HepG2 (cell line): ENCODE measurements around the gene FOXA1. TPM values are rescaled to one million over a fixed set of nuclear protein-coding genes. Genes with fewer than 3 reads are reported as not detected.

Experiments
- ELF3 ChIP-seq: IDR thresholded peaks from 2 replicates; pipeline ENCODE4 v1.6.1; 2016; ENCODE audit warnings: missing genetic modification reagents, missing compliant biosample characterization
- HNRNPL ChIP-seq: fragments of 200-400 bp; formaldehyde crosslinking; IDR thresholded peaks from 2 replicates; pipeline ENCODE4 v1.6.1; 2017; ENCODE audit warnings: mild to moderate bottlenecking, low read depth, low read length
- HOXA7 ChIP-seq: sonication (generic); formaldehyde crosslinking; IDR thresholded peaks from 2 replicates; pipeline ENCODE4 v1.8.1; 2022; ENCODE audit warnings: mild to moderate bottlenecking, missing genetic modification reagents, moderate library complexity
- JUN ChIP-seq: sonication (generic); formaldehyde crosslinking; IDR thresholded peaks from 2 replicates; pipeline ENCODE4 v1.4.0; 2020; ENCODE audit warnings: mild to moderate bottlenecking, missing genetic modification reagents
- TRAFD1 ChIP-seq: sonication (generic); formaldehyde crosslinking; IDR thresholded peaks from 2 replicates; pipeline ENCODE4 v1.5.1; 2020; ENCODE audit warnings: missing genetic modification reagents, mild to moderate bottlenecking, borderline replicate concordance
- ZC3H4 ChIP-seq: sonication (generic); formaldehyde crosslinking; IDR thresholded peaks from 2 replicates; pipeline ENCODE4 v1.4.0; 2020; ENCODE audit warnings: missing genetic modification reagents, borderline replicate concordance
- ZNF343 ChIP-seq: sonication (generic); formaldehyde crosslinking; IDR thresholded peaks from 2 replicates; pipeline ENCODE4 v1.4.0; 2020; ENCODE audit warnings: mild to moderate bottlenecking, missing genetic modification reagents
- ZNF460 ChIP-seq: sonication (generic); formaldehyde crosslinking; IDR thresholded peaks from 2 replicates; pipeline ENCODE4 v1.5.1; 2020; ENCODE audit warnings: missing genetic modification reagents, mild to moderate bottlenecking, borderline replicate concordance
- ZNF597 ChIP-seq: sonication (generic); formaldehyde crosslinking; IDR thresholded peaks from 2 replicates; pipeline ENCODE4 v1.5.0; 2020; ENCODE audit warnings: missing genetic modification reagents
- polyA plus RNA-seq, 8 experiments: library from polyadenylated mRNA; depleted of rRNA in 3 of 8; stranded (reverse) in 7 of 8; unstranded in 1 of 8; fragments of >200 nt; fragmentation: Illumina TruSeq in 4 of 8; extraction: Trizol in 4 of 8; gene quantifications; 2 replicates each; pipeline versions ENCODE4 v1.2.1 to v1.2.3, GENCODE V29; 2011 to 2016; ENCODE audit warnings: low read depth in 4 of 8, missing spikeins in 1 of 8, mixed read lengths in 1 of 8; ENCODE audit not compliant: insufficient read depth in 1 of 8
- total RNA-seq, 5 experiments: library from RNA; depleted of rRNA; stranded (reverse); fragments of >200 nt; fragmentation: Illumina TruSeq; extraction: Trizol; gene quantifications; 2 replicates each; pipeline ENCODE4 v1.2.3, GENCODE V29; 2016; ENCODE audit warnings: low read depth in 1 of 5
- TF ChIP-seq, protein P1 (sequence below): sonication (generic); formaldehyde crosslinking; IDR thresholded peaks from 2 replicates; pipeline ENCODE4 v1.9.0; 2021; ENCODE audit warnings: missing genetic modification reagents, borderline replicate concordance
- TF ChIP-seq, protein P2 (sequence below): sonication (generic); formaldehyde crosslinking; IDR thresholded peaks from 2 replicates; pipeline ENCODE4 v1.4.0; 2020; ENCODE audit warnings: missing genetic modification reagents

FOXA1 gene
- total and polyA plus RNA-seq, 2 of the 13 experiments (the other 11 are each of a cell fraction or from before 2014, with no cell fraction given): 43.4 to 58.6 TPM

- TF ChIP-seq ZNF597: no peak; the same call in 1 of the 2 replicates
- no peak for TF ChIP-seq ZNF460 (CRISPR knock-in tag)
- peak; percentile 42; the same call in 1 of the 2 replicates for TF ChIP-seq ZC3H4 (CRISPR knock-in tag)
- 0 out of 2 replicates have a peak, but pooled peaks have one; percentile 76 for TF ChIP-seq TRAFD1 (CRISPR knock-in tag)
- TF ChIP-seq, protein P1, sequence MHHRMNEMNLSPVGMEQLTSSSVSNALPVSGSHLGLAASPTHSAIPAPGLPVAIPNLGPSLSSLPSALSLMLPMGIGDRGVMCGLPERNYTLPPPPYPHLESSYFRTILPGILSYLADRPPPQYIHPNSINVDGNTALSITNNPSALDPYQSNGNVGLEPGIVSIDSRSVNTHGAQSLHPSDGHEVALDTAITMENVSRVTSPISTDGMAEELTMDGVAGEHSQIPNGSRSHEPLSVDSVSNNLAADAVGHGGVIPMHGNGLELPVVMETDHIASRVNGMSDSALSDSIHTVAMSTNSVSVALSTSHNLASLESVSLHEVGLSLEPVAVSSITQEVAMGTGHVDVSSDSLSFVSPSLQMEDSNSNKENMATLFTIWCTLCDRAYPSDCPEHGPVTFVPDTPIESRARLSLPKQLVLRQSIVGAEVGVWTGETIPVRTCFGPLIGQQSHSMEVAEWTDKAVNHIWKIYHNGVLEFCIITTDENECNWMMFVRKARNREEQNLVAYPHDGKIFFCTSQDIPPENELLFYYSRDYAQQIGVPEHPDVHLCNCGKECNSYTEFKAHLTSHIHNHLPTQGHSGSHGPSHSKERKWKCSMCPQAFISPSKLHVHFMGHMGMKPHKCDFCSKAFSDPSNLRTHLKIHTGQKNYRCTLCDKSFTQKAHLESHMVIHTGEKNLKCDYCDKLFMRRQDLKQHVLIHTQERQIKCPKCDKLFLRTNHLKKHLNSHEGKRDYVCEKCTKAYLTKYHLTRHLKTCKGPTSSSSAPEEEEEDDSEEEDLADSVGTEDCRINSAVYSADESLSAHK (CRISPR knock-in tag): no peak
- TF ChIP-seq HNRNPL: 0 out of 2 replicates have a peak, but pooled peaks have one; percentile 25
- TF ChIP-seq JUN: peak; percentile 18; the same call in 1 of the 2 replicates
- no peak for TF ChIP-seq ZNF343 (CRISPR knock-in tag)
- TF ChIP-seq HOXA7 (CRISPR knock-in tag): no peak
- TF ChIP-seq, protein P2, sequence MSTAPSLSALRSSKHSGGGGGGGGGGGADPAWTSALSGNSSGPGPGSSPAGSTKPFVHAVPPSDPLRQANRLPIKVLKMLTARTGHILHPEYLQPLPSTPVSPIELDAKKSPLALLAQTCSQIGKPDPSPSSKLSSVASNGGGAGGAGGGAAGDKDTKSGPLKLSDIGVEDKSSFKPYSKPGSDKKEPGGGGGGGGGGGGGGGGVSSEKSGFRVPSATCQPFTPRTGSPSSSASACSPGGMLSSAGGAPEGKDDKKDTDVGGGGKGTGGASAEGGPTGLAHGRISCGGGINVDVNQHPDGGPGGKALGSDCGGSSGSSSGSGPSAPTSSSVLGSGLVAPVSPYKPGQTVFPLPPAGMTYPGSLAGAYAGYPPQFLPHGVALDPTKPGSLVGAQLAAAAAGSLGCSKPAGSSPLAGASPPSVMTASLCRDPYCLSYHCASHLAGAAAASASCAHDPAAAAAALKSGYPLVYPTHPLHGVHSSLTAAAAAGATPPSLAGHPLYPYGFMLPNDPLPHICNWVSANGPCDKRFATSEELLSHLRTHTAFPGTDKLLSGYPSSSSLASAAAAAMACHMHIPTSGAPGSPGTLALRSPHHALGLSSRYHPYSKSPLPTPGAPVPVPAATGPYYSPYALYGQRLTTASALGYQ (CRISPR knock-in tag): 0 out of 2 replicates have a peak, but pooled peaks have one; percentile 20
- TF ChIP-seq ELF3 (CRISPR knock-in tag): no peak
These were observed 2.3 kb downstream of the FOXA1 start (continued) for GRCh38 chr14:37592482-37593408.
